T-helper 22 cell (primary cell): ENCODE results near the gene AATK.

Experiments used
- DNase-seq: peaks from one replicate; pipeline ENCODE4 v3.0.0-alpha.2; 2020; ENCODE audit warnings: low read depth

The AATK gene

GRCh38 chr17:81143717-81144422, 22.2 kb downstream of the AATK start:
- DNase-seq = no peak

- no peak for DNase-seq
Observed at GRCh38 chr17:81143200-81143527, 22.9 kb downstream of the AATK start.

- DNase-seq = no peak
Observed at GRCh38 chr17:81142301-81143199, 23.5 kb downstream of the AATK start.

- no peak for DNase-seq
Observed at GRCh38 chr17:81140695-81141094, 25.3 kb downstream of the AATK start.

- DNase-seq = no peak
Observed at GRCh38 chr17:81140018-81140417, 26.0 kb downstream of the AATK start.

- DNase-seq = no peak
Observed at GRCh38 chr17:81139428-81139827, 26.6 kb downstream of the AATK start.

- DNase-seq = no peak
Observed at GRCh38 chr17:81138500-81138899, 27.5 kb downstream of the AATK start.

- no peak for DNase-seq
Observed at GRCh38 chr17:81138083-81138482, 27.9 kb downstream of the AATK start.

GRCh38 chr17:81137248-81137647, 28.8 kb downstream of the AATK start:
- DNase-seq = no peak

GRCh38 chr17:81136366-81136765, 29.7 kb downstream of the AATK start:
- DNase-seq = no peak

GRCh38 chr17:81135505-81136278, 30.3 kb downstream of the AATK start:
- DNase-seq = no peak

GRCh38 chr17:81134064-81134781, 31.8 kb downstream of the AATK start:
- no peak for DNase-seq

GRCh38 chr17:81132770-81133723, 33.0 kb downstream of the AATK start:
- no peak for DNase-seq

- no peak for DNase-seq
Observed at GRCh38 chr17:81132197-81132540, 33.9 kb downstream of the AATK start.

- no peak for DNase-seq
Observed at GRCh38 chr17:81131486-81132196, 34.4 kb downstream of the AATK start.

- DNase-seq = no peak
Observed at GRCh38 chr17:81130385-81131361, 35.3 kb downstream of the AATK start.

- no peak for DNase-seq
Observed at GRCh38 chr17:81129711-81130367, 36.2 kb downstream of the AATK start.

- no peak for DNase-seq
Observed at GRCh38 chr17:81129289-81129688, 36.7 kb downstream of the AATK start.

GRCh38 chr17:81128774-81129173, 37.2 kb downstream of the AATK start:
- no peak for DNase-seq
